ENCODE results near the gene SAP30. TPM values are rescaled to one million over a fixed set of nuclear protein-coding genes. Genes with fewer than 3 reads are reported as not detected.

The SAP30 gene
- polyA plus RNA-seq, 1 donor from 2014 or later, result 58.3 TPM

GRCh38 chr4:173386751-173387150 is 16.0 kb downstream of the SAP30 start:
- Histone ChIP-seq H2AFZ (ENCODE audit: low read depth, low read length) (no peak overlapping the region), H3K27ac (ENCODE audit: low read length) (no peak overlapping the region), H3K79me2 (replicated peaks; ENCODE audit: insufficient read depth, low read length) (no peaks in the 10 kb centered on the region), H3K27me3 (ENCODE audit: insufficient read depth, low read depth, low read length) (no peaks in the 10 kb centered on the region), H3F3A (ENCODE audit: insufficient read depth, low read length, poor library complexity, severe bottlenecking) (no peaks in the 10 kb centered on the region), H3K9me3 (ENCODE audit: low read length) (no peaks in the 10 kb centered on the region), H3K4me3 (ENCODE audit: low read length) (no peak overlapping the region), H3K4me2 (ENCODE audit: low read length) (no peak overlapping the region), H4K20me1 (ENCODE audit: insufficient read depth) (no peaks in the 10 kb centered on the region), H3K36me3 (ENCODE audit: insufficient read depth, low read length) (no peaks in the 10 kb centered on the region), H3K9ac (ENCODE audit: low read length) (no peak overlapping the region), H3K9me2 (ENCODE audit: insufficient read depth, low read length) (no peaks in the 10 kb centered on the region)
- TF ChIP-seq SMC3 (conservative IDR thresholded peaks at IDR 0.05; ENCODE audit: poor library complexity) (no peak), POLR2AphosphoS5 (IDR thresholded peaks at IDR 0.05) (no peak), RAD21 (conservative IDR thresholded peaks at IDR 0.05) (no peak), EP300 (conservative IDR thresholded peaks at IDR 0.05; ENCODE audit: poor library complexity, severe bottlenecking) (no peak)
- TF ChIP-seq, protein P1, sequence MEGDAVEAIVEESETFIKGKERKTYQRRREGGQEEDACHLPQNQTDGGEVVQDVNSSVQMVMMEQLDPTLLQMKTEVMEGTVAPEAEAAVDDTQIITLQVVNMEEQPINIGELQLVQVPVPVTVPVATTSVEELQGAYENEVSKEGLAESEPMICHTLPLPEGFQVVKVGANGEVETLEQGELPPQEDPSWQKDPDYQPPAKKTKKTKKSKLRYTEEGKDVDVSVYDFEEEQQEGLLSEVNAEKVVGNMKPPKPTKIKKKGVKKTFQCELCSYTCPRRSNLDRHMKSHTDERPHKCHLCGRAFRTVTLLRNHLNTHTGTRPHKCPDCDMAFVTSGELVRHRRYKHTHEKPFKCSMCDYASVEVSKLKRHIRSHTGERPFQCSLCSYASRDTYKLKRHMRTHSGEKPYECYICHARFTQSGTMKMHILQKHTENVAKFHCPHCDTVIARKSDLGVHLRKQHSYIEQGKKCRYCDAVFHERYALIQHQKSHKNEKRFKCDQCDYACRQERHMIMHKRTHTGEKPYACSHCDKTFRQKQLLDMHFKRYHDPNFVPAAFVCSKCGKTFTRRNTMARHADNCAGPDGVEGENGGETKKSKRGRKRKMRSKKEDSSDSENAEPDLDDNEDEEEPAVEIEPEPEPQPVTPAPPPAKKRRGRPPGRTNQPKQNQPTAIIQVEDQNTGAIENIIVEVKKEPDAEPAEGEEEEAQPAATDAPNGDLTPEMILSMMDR (IDR thresholded peaks at IDR 0.05; ENCODE audit: poor library complexity, severe bottlenecking), result no peak
- TF ChIP-seq, protein P2, sequence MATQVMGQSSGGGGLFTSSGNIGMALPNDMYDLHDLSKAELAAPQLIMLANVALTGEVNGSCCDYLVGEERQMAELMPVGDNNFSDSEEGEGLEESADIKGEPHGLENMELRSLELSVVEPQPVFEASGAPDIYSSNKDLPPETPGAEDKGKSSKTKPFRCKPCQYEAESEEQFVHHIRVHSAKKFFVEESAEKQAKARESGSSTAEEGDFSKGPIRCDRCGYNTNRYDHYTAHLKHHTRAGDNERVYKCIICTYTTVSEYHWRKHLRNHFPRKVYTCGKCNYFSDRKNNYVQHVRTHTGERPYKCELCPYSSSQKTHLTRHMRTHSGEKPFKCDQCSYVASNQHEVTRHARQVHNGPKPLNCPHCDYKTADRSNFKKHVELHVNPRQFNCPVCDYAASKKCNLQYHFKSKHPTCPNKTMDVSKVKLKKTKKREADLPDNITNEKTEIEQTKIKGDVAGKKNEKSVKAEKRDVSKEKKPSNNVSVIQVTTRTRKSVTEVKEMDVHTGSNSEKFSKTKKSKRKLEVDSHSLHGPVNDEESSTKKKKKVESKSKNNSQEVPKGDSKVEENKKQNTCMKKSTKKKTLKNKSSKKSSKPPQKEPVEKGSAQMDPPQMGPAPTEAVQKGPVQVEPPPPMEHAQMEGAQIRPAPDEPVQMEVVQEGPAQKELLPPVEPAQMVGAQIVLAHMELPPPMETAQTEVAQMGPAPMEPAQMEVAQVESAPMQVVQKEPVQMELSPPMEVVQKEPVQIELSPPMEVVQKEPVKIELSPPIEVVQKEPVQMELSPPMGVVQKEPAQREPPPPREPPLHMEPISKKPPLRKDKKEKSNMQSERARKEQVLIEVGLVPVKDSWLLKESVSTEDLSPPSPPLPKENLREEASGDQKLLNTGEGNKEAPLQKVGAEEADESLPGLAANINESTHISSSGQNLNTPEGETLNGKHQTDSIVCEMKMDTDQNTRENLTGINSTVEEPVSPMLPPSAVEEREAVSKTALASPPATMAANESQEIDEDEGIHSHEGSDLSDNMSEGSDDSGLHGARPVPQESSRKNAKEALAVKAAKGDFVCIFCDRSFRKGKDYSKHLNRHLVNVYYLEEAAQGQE (IDR thresholded peaks at IDR 0.05; ENCODE audit: borderline replicate concordance), result no peak

DNA sequence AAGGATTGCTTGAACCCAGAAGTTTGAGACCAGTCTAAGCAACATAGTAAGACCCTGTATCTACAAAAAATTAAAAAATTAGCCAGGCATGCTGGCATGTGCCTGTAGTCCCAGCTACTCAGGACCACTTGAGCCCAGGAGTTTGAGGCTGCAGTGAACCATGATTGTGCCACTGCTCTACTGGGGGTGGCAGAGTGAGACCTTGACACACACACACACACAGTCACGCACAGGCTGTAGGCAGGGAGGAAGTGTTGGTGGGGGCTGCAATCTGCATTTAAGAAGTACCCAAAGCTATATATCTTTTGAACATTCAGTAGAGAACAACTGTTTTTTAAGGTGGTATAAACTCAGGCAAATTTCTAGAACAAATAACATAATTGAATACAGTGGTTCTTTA is 20.9 kb downstream of the SAP30 start:
- Histone ChIP-seq H3K9me2 (ENCODE audit: insufficient read depth, low read length) (no peaks in the 10 kb centered on the region), H4K20me1 (ENCODE audit: insufficient read depth) (no peaks in the 10 kb centered on the region), H3K4me2 (ENCODE audit: low read length) (no peak overlapping the region), H2AFZ (ENCODE audit: low read depth, low read length) (no peak overlapping the region), H3K36me3 (ENCODE audit: insufficient read depth, low read length) (no peaks in the 10 kb centered on the region), H3K79me2 (replicated peaks; ENCODE audit: insufficient read depth, low read length) (no peaks in the 10 kb centered on the region), H3K4me3 (ENCODE audit: low read length) (no peak overlapping the region), H3K27ac (ENCODE audit: low read length) (no peak overlapping the region), H3K27me3 (ENCODE audit: insufficient read depth, low read depth, low read length) (no peaks in the 10 kb centered on the region), H3F3A (ENCODE audit: insufficient read depth, low read length, poor library complexity, severe bottlenecking) (no peaks in the 10 kb centered on the region), H3K9me3 (ENCODE audit: low read length) (no peaks in the 10 kb centered on the region), H3K9ac (ENCODE audit: low read length) (no peak overlapping the region)
- TF ChIP-seq POLR2AphosphoS5 (IDR thresholded peaks at IDR 0.05) (no peak), EP300 (conservative IDR thresholded peaks at IDR 0.05; ENCODE audit: poor library complexity, severe bottlenecking) (no peak), SMC3 (conservative IDR thresholded peaks at IDR 0.05; ENCODE audit: poor library complexity) (no peak), EZH2 (IDR thresholded peaks at IDR 0.05; ENCODE audit: borderline replicate concordance, insufficient read depth, low read length, poor library complexity, severe bottlenecking) (no peak)

DNA sequence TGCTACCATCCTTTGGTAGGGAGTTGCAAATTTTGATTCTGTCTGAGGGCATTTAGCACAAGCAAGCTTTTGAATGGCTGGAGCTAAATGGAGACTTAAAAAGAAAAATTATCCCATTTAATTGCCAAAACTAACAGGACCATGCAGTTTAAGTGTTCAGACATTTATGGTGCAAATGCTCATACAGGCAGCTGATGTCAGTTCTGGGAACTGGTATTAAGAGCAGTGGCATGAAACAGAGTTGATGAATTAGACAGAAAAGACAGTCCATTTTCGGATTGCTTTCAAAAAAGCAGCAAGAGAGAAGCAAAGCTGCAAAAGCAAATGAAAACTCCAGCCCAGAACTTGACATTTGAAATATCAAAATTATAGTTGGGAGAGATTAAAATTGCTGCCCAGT is 26.9 kb downstream of the SAP30 start:
- no peaks in the 10 kb centered on the region for H3K79me2 ChIP-seq (replicated peaks; ENCODE audit: insufficient read depth, low read length)
- H3K4me2 ChIP-seq (ENCODE audit: low read length), result no peak overlapping the region
- no peak overlapping the region for H2AFZ ChIP-seq (ENCODE audit: low read depth, low read length)
- no peak for TF ChIP-seq EP300 (conservative IDR thresholded peaks at IDR 0.05; ENCODE audit: poor library complexity, severe bottlenecking)
- no peak for TF ChIP-seq MXI1 (conservative IDR thresholded peaks at IDR 0.05; ENCODE audit: poor library complexity, severe bottlenecking)
- no peak for TF ChIP-seq POLR2AphosphoS5 (IDR thresholded peaks at IDR 0.05)
- TF ChIP-seq, protein P2 (IDR thresholded peaks at IDR 0.05; ENCODE audit: borderline replicate concordance), result no peak
- TF ChIP-seq, protein P1 (IDR thresholded peaks at IDR 0.05; ENCODE audit: poor library complexity, severe bottlenecking), result no peak
- TF ChIP-seq EZH2 (IDR thresholded peaks at IDR 0.05; ENCODE audit: borderline replicate concordance, insufficient read depth, low read length, poor library complexity, severe bottlenecking), result no peak
- no peak for TF ChIP-seq RAD21 (conservative IDR thresholded peaks at IDR 0.05)
- no peak for TF ChIP-seq TAF1 (IDR thresholded peaks at IDR 0.05; ENCODE audit: low read depth)
- no peak for TF ChIP-seq SMC3 (conservative IDR thresholded peaks at IDR 0.05; ENCODE audit: poor library complexity)
- H3F3A ChIP-seq (ENCODE audit: insufficient read depth, low read length, poor library complexity, severe bottlenecking), result no peaks in the 10 kb centered on the region
- no peaks in the 10 kb centered on the region for H3K36me3 ChIP-seq (ENCODE audit: insufficient read depth, low read length)
- no peak overlapping the region for H3K9ac ChIP-seq (ENCODE audit: low read length)
- no peaks in the 10 kb centered on the region for H3K9me2 ChIP-seq (ENCODE audit: insufficient read depth, low read length)
- no peaks in the 10 kb centered on the region for H3K27me3 ChIP-seq (ENCODE audit: insufficient read depth, low read depth, low read length)
- no peaks in the 10 kb centered on the region for H4K20me1 ChIP-seq (ENCODE audit: insufficient read depth)
- no peak overlapping the region for H3K4me3 ChIP-seq (ENCODE audit: low read length)
- H3K27ac ChIP-seq (ENCODE audit: low read length), result no peak overlapping the region
- no peaks in the 10 kb centered on the region for H3K9me3 ChIP-seq (ENCODE audit: low read length)

Data from neural cell (in vitro differentiated cells).